ENCODE measurements around the gene IL21R.
"Not testable (repeated sequence)": the region's sequence is repeated elsewhere in the genome, so short reads cannot be mapped to it uniquely, and the experiment has no call there.

IL21R gene

GRCh38 chr16:27406511-27407128 lies 4.6 kb downstream of the IL21R start:
- ChIA-PET POLR2A (interaction anchor here (0.6 to 5.7 kb wide), 7 partner anchors 19 to 46 kb away, joined by 4 to 32 read pairs (median 6); no protein-coding TSS in a partner anchor), CTCF (interaction anchor here (1.1 to 4.7 kb wide), 8 partner anchors 12 to 227 kb away, joined by 3 to 23 read pairs (median 6); no protein-coding TSS in a partner anchor)
- no peak for DNase-seq (ENCODE audit: extremely low spot score)
- no peak for TF ChIP-seq CTCF (IDR thresholded peaks at IDR 0.05; ENCODE audit: control extremely low read depth, extremely low read depth, low read depth, missing control alignments)

- CTCF ChIA-PET, result interaction anchor here (1.0 to 4.7 kb wide), 11 partner anchors 11 to 227 kb away, joined by 3 to 23 read pairs (median 4); no protein-coding TSS in a partner anchor
These were observed 5.2 kb downstream of the IL21R start for GRCh38 chr16:27407133-27407532.

DNA sequence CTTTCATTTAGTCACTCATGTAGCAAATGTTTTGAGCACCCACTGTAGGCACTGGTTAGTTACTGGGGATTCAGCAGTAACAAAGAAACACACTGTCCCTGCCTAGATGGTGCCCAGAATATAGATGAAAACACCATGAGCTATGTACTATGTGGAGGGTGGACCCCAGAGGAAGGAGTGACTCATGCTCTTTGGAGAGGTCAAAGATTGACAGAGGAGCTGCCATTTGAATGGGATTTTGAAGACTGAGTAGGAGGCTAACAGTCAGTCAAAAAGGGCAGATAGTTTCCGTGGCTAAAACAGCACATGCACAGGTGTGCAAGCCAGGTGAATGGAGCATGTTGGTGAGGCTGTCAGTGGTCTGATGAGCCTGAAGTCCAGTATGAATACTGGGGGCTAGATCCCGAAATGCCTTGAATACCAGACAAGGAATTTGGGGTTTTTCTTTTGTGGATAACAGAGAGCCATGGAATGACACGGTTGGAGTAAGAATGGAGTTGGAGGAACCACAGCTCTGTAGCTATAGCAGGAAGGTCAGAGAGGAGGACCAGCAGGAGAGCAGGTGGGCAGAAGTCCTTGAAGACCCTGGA lies 6.1 kb downstream of the IL21R start:
- CTCF ChIA-PET, result interaction anchor here (0.8 to 3.6 kb wide), 8 partner anchors 14 to 229 kb away, joined by 3 to 13 read pairs (median 4); no protein-coding TSS in a partner anchor
- POLR2A ChIA-PET, result interaction anchor here (1.0 to 5.7 kb wide), 6 partner anchors 9 to 45 kb away, joined by 3 to 32 read pairs (median 6); no protein-coding TSS in a partner anchor
- TF ChIP-seq CTCF (IDR thresholded peaks at IDR 0.05; ENCODE audit: control extremely low read depth, extremely low read depth, low read depth, missing control alignments), result no peak
- DNase-seq (ENCODE audit: extremely low spot score), result peak; percentile 57

More at GRCh38 chr16:27407133-27407532, 5.2 kb downstream of the IL21R start:
- DNase-seq (ENCODE audit: extremely low spot score), result no peak
- no peak for TF ChIP-seq CTCF (IDR thresholded peaks at IDR 0.05; ENCODE audit: control extremely low read depth, extremely low read depth, low read depth, missing control alignments)
- POLR2A ChIA-PET, result interaction anchor here (1.0 to 5.7 kb wide), 6 partner anchors 8 to 46 kb away, joined by 3 to 32 read pairs (median 6); no protein-coding TSS in a partner anchor

GRCh38 chr16:27408602-27409031 lies 6.6 kb downstream of the IL21R start:
- ChIA-PET CTCF (interaction anchor here (0.8 to 2.5 kb wide), 5 partner anchors 13 to 229 kb away, joined by 3 to 11 read pairs (median 4); no protein-coding TSS in a partner anchor), POLR2A (interaction anchor here (1.0 to 5.7 kb wide), 3 partner anchors 10 to 21 kb away, joined by 3 to 32 read pairs (median 8); no protein-coding TSS in a partner anchor)
- no peak for DNase-seq (ENCODE audit: extremely low spot score)
- no peak for TF ChIP-seq CTCF (IDR thresholded peaks at IDR 0.05; ENCODE audit: control extremely low read depth, extremely low read depth, low read depth, missing control alignments)

- POLR2A ChIA-PET; CTCF ChIA-PET; DNase-seq (ENCODE audit: extremely low spot score): not testable (repeated sequence)
These were observed 8.0 kb downstream of the IL21R start for GRCh38 chr16:27409958-27410357.

GRCh38 chr16:27410761-27411160 lies 8.8 kb downstream of the IL21R start:
- CTCF ChIA-PET, result no interaction called here
- DNase-seq (ENCODE audit: extremely low spot score), result no peak
- POLR2A ChIA-PET, result no interaction called here
- no peak for TF ChIP-seq CTCF (IDR thresholded peaks at IDR 0.05; ENCODE audit: control extremely low read depth, extremely low read depth, low read depth, missing control alignments)

- no peak for DNase-seq (ENCODE audit: extremely low spot score)
- POLR2A ChIA-PET, result no interaction called here
- CTCF ChIA-PET, result no interaction called here
- TF ChIP-seq CTCF (IDR thresholded peaks at IDR 0.05; ENCODE audit: control extremely low read depth, extremely low read depth, low read depth, missing control alignments), result no peak
These were observed 12.0 kb downstream of the IL21R start for GRCh38 chr16:27413956-27414355.

Data from GM10248 (cell line).